Activated CD4-positive, alpha-beta T cell treated with anti-CD3 and anti-CD28 coated beads for 4 hours (primary cell): ENCODE measurements around the gene PSG6.
"Not testable (repeated sequence)": the region's sequence is repeated elsewhere in the genome, so short reads cannot be mapped to it uniquely, and the experiment has no call there.

Source experiments
- DNase-seq, 2 donors: peaks; one replicate each; pipeline ENCODE4 v3.0.0-alpha.2; 2020

PSG6 gene

GRCh38 chr19:42917634-42918033 lies at the start of gene PSG6:
PSG6 (minus strand) TSS chr19:42917894; CDS start chr19:42917792, 102 bp downstream.
- DNase-seq = not testable (repeated sequence)

- no peak for DNase-seq
Measured at GRCh38 chr19:42965176-42965575, 47.5 kb upstream of the PSG6 start.

GRCh38 chr19:42961119-42961518 lies 43.4 kb upstream of the PSG6 start:
- no peak for DNase-seq

- DNase-seq = not testable (repeated sequence)
Measured at GRCh38 chr19:42952126-42952525, 34.4 kb upstream of the PSG6 start.

DNA sequence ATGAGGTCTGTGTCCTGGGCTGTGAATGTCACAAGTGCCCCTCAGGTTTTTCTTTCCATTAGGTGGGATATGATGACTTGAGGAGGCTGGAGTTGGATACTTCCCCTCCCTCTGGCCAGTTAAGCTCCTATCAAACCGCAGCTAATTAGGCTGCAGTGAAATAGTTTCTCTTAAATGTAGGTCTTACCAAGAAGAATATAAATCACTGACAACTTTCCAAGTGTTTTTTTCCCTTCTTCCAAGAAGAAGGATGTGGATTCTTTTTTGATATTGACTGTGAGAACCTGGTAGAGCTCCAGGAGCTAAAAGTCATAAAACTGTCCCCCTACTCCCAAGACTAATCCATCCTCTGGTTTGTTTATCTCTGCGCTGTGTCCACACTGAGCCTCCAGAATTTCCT lies 33.8 kb upstream of the PSG6 start:
- not testable (repeated sequence) for DNase-seq

DNA sequence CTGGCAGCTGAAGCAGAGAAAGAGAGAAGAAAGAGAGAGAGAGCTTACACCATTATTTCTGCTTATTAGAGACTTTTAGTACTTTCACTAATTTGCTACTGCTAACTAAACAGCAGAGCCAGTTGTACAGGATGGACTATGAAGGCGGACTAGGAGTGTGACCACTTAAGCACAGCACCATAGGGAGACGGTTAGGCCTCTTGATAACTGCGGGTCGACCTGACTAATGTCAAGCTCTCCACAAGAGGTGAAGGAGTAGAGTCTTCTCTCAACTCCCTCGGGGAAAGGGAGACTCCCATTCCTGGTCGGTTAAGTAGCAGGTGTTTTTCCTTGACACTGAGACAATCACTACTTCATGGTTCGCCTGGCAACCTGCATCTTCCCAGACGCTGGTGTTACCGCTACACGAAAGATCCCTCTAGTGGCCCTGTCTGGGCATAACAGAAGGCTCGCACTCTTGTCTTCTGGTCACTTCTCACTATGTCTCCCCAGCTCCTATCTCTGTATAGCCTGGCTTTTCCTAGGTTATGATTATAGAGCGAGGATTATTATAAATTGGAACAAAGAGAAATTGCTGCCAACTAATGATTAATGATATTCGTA lies 24.6 kb upstream of the PSG6 start:
- DNase-seq = no peak

DNA sequence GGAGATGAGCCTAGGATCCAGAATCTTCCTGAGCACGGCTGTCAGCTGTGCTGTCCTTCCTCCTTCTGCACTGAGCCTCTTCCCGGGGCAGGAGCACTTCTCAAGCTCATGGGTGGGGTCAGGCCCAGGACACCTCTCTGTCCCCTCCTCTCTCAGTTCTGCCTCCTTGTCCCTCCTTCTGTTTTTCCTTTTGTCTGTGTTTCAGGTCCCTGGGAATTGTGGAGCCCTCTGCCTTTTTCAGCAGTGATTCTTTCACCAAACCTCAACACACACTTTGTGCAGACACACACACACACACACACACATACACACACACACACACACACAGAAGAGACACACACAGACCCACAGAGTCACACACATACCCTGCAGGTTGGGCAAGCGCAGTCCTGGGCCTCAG lies 19.4 kb upstream of the PSG6 start, which contains the start of gene PSG7:
PSG7 (minus strand) TSS at position 101 of the 400 bp plus-strand sequence. CDS start 131 bp downstream, outside the sequence.
- DNase-seq = not testable (repeated sequence)

GRCh38 chr19:42934726-42935125 lies 17.0 kb upstream of the PSG6 start:
- DNase-seq = not testable (repeated sequence)

DNA sequence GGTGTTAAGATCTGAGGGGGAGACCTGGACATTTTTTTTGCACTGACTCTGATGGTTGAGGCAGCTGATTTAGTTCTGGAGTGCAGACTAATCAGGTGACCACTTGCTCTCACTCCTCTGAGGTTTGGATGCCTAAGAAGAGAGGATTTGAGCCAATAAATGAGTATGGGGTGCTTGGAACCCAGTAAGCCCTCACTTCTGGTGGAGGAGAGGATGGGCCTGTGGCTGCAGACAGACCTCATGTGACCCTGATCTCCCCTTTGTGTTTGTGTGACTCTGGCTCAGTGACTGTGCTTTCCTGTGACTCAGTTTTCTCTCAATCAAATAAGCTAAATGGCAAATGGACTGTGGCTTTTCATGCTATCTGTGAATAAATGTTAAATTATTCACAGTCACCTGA lies 16.5 kb upstream of the PSG6 start:
- not testable (repeated sequence) for DNase-seq

DNA sequence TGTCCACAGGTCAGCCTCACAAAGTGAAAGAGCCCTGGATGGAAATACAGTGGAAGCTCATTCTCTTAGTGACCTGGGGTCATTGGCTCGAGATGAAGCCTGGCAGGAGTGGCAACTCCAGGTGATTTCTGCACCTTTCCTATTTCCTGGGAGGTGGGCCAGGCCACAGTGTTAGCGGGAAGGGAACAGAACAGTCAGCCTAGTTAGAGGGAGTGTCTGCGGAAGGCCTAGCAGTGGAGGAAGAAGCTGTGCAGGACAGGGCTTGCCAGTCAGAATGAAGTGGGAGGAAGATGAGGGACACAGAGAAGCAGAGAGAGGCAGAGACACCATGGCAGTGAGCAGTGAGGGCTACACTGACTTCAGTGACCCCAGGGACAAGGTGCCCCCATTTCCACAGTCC lies 15.7 kb upstream of the PSG6 start:
- not testable (repeated sequence) for DNase-seq

- not testable (repeated sequence) for DNase-seq
Measured at GRCh38 chr19:42932485-42933101, 14.9 kb upstream of the PSG6 start.

DNA sequence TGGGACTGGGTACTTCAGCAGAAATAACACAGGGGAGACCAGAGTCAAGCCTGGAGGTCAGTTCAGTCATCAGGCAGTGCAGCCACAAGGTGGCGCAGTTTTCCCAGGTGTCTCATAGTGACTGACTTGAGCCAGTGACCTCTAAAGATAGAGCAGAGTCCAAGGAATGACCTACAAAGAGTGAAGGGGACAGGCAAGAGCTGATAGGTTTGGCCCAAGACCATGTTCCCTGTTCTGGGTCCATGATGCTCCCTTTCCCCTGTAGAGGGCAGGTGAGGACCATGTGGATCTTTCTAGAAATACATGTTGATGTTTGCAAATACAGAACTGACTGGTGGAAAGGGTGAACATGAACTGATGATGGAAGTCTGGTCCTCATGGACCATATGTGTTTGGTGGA lies 12.5 kb upstream of the PSG6 start:
- not testable (repeated sequence) for DNase-seq

DNA sequence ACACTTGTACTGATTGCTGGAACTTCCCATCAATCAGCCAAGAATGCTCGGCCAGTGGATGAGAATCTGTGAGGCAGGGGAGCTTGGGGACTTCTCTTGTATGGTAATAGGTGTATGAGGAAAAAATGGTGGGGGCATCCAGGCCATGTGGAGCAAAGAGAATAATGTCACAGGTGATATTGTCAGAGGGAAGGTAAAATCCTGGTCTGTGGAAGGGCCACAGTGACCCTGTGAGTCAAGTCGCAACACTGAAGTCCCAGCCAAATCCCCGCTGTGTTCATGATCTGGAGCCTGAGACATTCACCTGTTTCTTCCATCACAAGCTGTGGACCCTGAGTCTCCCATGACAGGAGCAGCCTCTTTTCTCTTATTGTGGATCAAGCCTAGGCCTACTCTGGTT lies 11.2 kb upstream of the PSG6 start:
- DNase-seq = no peak

GRCh38 chr19:42926781-42927180 lies 9.1 kb upstream of the PSG6 start:
- DNase-seq = no peak

GRCh38 chr19:42923106-42923505 lies 5.4 kb upstream of the PSG6 start:
- DNase-seq = not testable (repeated sequence)

GRCh38 chr19:42920971-42921370 lies 3.3 kb upstream of the PSG6 start:
- not testable (repeated sequence) for DNase-seq

DNA sequence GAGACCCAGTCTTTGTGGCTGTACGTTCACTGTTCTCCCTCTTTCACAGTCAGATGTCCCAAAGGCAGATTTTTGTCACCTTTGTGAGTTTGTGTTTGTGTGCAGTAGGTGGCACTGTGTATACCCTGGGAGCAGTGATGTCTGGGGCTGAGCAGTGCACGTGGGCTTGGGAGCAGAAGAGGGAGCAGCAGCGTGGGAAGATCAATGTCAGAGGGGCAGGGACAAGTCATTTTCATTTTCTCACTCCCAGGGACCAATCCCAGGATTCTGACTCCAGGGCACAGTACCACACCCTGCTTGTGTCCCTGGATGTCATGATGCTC lies 2.0 kb upstream of the PSG6 start:
- DNase-seq = no peak

GRCh38 chr19:42919070-42919756 lies 1.5 kb upstream of the PSG6 start:
- not testable (repeated sequence) for DNase-seq

DNA sequence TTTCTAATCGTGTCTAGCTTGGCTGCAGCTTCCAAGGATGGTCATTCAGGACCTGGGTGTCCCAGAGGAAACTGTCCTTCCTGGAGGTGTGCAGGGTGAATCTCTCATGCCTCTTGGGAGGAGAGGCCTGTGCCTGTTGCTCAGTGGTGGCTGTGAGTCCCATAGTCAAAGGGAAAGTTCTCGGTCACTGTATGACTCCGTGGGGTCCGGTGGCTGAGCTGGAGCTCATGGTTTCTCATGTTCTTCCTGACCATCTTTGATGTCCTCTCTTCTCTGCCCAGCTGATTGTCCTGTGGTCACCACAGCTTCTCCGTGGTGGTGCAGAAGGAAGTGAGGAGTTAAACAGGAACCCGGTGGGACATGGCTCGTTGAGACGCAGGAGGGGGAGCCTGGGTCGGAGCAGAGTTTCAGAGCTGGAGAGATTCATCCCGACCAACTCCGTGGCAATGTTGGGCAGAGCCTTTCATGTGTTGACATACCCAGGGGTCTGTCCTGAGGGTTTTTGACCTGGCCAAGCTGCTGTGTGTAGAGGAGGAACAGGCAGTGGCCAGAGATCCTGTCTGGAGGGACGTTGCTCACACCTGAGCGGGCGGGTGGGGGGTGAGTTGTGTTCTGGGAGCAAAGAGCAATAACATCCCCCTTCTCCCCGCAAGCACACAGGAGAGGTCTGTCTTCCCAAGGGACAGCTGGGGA lies 829 bp upstream of the PSG6 start:
- DNase-seq = not testable (repeated sequence)

DNA sequence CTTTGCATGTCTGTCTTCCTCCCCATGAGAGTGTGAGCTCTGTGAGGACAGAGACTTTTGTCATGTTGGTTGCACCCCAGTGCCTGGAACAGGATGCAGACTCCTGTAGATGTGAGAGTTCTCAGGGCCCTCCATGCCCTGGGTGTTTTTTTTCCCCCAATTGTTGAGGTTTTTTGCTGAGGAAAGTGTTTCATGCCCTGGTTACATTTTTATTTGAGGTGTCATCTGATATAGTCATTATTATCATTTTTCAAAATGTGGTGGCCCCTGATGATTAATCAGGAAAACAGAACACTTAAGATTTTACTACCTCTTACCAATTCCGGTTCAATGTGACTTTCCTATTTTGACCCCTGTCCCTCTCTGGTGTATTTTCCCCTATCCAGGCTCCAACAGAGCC lies 763 bp downstream of the PSG6 start:
- DNase-seq = not testable (repeated sequence)

GRCh38 chr19:42913516-42913915 lies 4.2 kb downstream of the PSG6 start:
- DNase-seq = not testable (repeated sequence)

- not testable (repeated sequence) for DNase-seq
Measured at GRCh38 chr19:42912941-42913340, 4.8 kb downstream of the PSG6 start.

DNA sequence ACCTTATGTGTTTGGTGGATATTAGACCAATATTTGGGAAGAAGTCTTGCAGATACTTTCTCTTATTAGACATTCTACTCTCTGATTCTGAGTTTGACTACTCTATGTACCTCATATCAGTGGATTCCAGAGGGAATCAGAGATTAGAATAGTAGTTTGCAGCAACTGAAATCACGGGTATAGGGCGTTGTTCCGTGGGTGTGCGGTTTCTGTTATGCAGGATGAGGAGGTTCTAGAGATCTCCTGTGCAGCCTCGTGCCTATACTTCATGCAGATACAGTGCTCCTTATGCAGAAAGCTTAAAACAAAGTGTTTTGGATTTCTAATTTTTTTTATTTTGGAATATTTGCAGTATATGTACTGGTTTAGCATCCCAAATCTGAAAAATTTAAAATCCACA lies 6.0 kb downstream of the PSG6 start:
- DNase-seq = not testable (repeated sequence)

GRCh38 chr19:42906162-42906561 lies 11.5 kb downstream of the PSG6 start:
- not testable (repeated sequence) for DNase-seq
